IPS-15b (cell line): ENCODE results near the gene HCLS1.
A peak's percentile ranks its signal among the peaks of the same experiment; 100 is the strongest.

Experiments used
- H3K27me3 ChIP-seq: one replicate; pipeline ENCODE4 v1.6.1; 2013; ENCODE audit warnings: low read length; ENCODE audit not compliant: control insufficient read depth, insufficient read depth
- H3K36me3 ChIP-seq: one replicate; pipeline ENCODE4 v1.6.1; 2013; ENCODE audit warnings: low read length; ENCODE audit not compliant: control insufficient read depth, insufficient read depth
- H3K4me1 ChIP-seq: one replicate; pipeline ENCODE4 v1.6.1; 2013; ENCODE audit warnings: mild to moderate bottlenecking, low read length; ENCODE audit not compliant: control insufficient read depth, insufficient read depth
- H3K4me3 ChIP-seq: one replicate; pipeline ENCODE4 v1.5.1; 2013; ENCODE audit warnings: low read depth, low read length
- H3K9ac ChIP-seq: one replicate; pipeline ENCODE4 v1.6.1; 2013; ENCODE audit warnings: low read depth, mild to moderate bottlenecking, low read length
- H3K9me3 ChIP-seq: one replicate; pipeline ENCODE4 v1.6.1; 2013; ENCODE audit warnings: mild to moderate bottlenecking, low read length; ENCODE audit not compliant: control insufficient read depth, insufficient read depth

Gene HCLS1

GRCh38 chr3:121592856-121593702 is 67.6 kb downstream of the HCLS1 start, which contains the start of gene FBXO40:
Gene FBXO40 (plus strand): TSS chr3:121593379. CDS start chr3:121620576, 27,197 bp downstream.
- no peaks in the 10 kb centered on the region for H3K36me3 ChIP-seq
- H3K9ac ChIP-seq: peak within 1 kb of the TSS; percentile 82
- H3K9me3 ChIP-seq: no peaks in the 10 kb centered on the region
- H3K4me1 ChIP-seq: peaks cover 22% of the 10 kb centered on the region
- peak within 1 kb of the TSS; percentile 1 for H3K4me3 ChIP-seq
- H3K27me3 ChIP-seq: no peaks in the 10 kb centered on the region

- no peak overlapping the region for H3K4me3 ChIP-seq
- no peaks in the 10 kb centered on the region for H3K4me1 ChIP-seq
- H3K9ac ChIP-seq: no peak overlapping the region
- no peaks in the 10 kb centered on the region for H3K36me3 ChIP-seq
- H3K27me3 ChIP-seq: no peaks in the 10 kb centered on the region
- no peaks in the 10 kb centered on the region for H3K9me3 ChIP-seq
These were observed 76.3 kb downstream of the HCLS1 start for GRCh38 chr3:121584418-121584817.

GRCh38 chr3:121581691-121582090 is 79.0 kb downstream of the HCLS1 start:
- Histone ChIP-seq H3K4me3 (no peak overlapping the region), H3K9ac (no peak overlapping the region)

More at GRCh38 chr3:121581691-121582090, 79.0 kb downstream of the HCLS1 start:
- H3K9me3 ChIP-seq: no peaks in the 10 kb centered on the region
- no peaks in the 10 kb centered on the region for H3K36me3 ChIP-seq
- no peaks in the 10 kb centered on the region for H3K27me3 ChIP-seq
- H3K4me1 ChIP-seq: no peaks in the 10 kb centered on the region
